ENCODE measurements around the gene MGAT4A. TPM values are rescaled to one million over a fixed set of nuclear protein-coding genes. Genes with fewer than 3 reads are reported as not detected.

Gene MGAT4A
- total and polyA plus RNA-seq, 9 of the 15 experiments (the other 6 are each of a cell fraction or from before 2014, with no cell fraction given), result 0.03 to 0.53 (median 0.18) TPM; not detected in 2

DNA sequence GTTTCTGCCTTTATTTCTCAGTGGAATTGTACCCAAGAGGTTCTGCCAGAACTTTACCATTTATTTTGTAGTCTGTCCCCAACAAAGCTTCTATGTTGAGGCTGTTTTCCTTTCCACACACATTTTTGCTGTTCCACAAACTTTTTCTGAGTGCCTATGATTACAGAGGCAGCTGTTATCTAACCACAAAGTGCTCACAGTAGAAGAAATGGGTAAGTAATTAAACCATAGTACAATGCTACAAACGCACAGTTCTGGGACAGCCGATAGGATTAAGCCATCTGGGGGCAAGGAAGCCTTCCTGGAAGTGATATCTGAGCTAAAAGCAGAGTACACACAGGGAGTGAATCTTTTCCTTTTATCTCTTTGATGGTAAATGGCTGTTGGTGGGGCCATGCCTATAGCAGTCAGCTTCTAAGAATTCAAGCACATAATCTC, 3.9 kb upstream of the MGAT4A start (continued):
- TF ChIP-seq, protein P1, sequence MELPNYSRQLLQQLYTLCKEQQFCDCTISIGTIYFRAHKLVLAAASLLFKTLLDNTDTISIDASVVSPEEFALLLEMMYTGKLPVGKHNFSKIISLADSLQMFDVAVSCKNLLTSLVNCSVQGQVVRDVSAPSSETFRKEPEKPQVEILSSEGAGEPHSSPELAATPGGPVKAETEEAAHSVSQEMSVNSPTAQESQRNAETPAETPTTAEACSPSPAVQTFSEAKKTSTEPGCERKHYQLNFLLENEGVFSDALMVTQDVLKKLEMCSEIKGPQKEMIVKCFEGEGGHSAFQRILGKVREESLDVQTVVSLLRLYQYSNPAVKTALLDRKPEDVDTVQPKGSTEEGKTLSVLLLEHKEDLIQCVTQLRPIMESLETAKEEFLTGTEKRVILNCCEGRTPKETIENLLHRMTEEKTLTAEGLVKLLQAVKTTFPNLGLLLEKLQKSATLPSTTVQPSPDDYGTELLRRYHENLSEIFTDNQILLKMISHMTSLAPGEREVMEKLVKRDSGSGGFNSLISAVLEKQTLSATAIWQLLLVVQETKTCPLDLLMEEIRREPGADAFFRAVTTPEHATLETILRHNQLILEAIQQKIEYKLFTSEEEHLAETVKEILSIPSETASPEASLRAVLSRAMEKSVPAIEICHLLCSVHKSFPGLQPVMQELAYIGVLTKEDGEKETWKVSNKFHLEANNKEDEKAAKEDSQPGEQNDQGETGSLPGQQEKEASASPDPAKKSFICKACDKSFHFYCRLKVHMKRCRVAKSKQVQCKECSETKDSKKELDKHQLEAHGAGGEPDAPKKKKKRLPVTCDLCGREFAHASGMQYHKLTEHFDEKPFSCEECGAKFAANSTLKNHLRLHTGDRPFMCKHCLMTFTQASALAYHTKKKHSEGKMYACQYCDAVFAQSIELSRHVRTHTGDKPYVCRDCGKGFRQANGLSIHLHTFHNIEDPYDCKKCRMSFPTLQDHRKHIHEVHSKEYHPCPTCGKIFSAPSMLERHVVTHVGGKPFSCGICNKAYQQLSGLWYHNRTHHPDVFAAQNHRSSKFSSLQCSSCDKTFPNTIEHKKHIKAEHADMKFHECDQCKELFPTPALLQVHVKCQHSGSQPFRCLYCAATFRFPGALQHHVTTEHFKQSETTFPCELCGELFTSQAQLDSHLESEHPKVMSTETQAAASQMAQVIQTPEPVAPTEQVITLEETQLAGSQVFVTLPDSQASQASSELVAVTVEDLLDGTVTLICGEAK (IDR thresholded peaks at IDR 0.05), result no peak
- TF ChIP-seq, protein P1 (CRISPR knock-in tag; IDR thresholded peaks at IDR 0.05), result no peak
- no peak for TF ChIP-seq ZNF212 (CRISPR knock-in tag; IDR thresholded peaks at IDR 0.05)
- TF ChIP-seq TEAD4 (IDR thresholded peaks at IDR 0.05; ENCODE audit: low read length), result peak; percentile 87
- no peak for TF ChIP-seq TEAD4 (CRISPR knock-in tag; IDR thresholded peaks at IDR 0.05; ENCODE audit: borderline replicate concordance)
- peak; percentile 44; the same call in 1 of the 2 replicates for TF ChIP-seq LEF1 (IDR thresholded peaks at IDR 0.05)
- TF ChIP-seq, protein P2, sequence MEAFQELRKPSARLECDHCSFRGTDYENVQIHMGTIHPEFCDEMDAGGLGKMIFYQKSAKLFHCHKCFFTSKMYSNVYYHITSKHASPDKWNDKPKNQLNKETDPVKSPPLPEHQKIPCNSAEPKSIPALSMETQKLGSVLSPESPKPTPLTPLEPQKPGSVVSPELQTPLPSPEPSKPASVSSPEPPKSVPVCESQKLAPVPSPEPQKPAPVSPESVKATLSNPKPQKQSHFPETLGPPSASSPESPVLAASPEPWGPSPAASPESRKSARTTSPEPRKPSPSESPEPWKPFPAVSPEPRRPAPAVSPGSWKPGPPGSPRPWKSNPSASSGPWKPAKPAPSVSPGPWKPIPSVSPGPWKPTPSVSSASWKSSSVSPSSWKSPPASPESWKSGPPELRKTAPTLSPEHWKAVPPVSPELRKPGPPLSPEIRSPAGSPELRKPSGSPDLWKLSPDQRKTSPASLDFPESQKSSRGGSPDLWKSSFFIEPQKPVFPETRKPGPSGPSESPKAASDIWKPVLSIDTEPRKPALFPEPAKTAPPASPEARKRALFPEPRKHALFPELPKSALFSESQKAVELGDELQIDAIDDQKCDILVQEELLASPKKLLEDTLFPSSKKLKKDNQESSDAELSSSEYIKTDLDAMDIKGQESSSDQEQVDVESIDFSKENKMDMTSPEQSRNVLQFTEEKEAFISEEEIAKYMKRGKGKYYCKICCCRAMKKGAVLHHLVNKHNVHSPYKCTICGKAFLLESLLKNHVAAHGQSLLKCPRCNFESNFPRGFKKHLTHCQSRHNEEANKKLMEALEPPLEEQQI (IDR thresholded peaks at IDR 0.05), result no peak
- peak; percentile 78 for TF ChIP-seq CXXC5 (CRISPR knock-in tag; IDR thresholded peaks at IDR 0.05)
- TF ChIP-seq CBX5 (IDR thresholded peaks at IDR 0.05; ENCODE audit: borderline replicate concordance, low read depth), result no peak
- no peak for TF ChIP-seq MAFF (IDR thresholded peaks at IDR 0.05; ENCODE audit: low read length)
- peak; percentile 65 for TF ChIP-seq NFIC (IDR thresholded peaks at IDR 0.05)
- TF ChIP-seq TAL1 (IDR thresholded peaks at IDR 0.05), result peak; percentile 87
- no peak for TF ChIP-seq ZNF184 (CRISPR knock-in tag; IDR thresholded peaks at IDR 0.05)
- peak; percentile 54 for TF ChIP-seq MTA2 (IDR thresholded peaks at IDR 0.05; ENCODE audit: low read depth)
- 0 out of 2 replicates have a peak, but pooled peaks have one; percentile 32 for TF ChIP-seq DMBX1 (CRISPR knock-in tag; IDR thresholded peaks at IDR 0.05; ENCODE audit: borderline replicate concordance)
- no peak for TF ChIP-seq SRSF1 (IDR thresholded peaks at IDR 0.05; ENCODE audit: low read depth, low read length)
- no peak for TF ChIP-seq HDAC6 (IDR thresholded peaks at IDR 0.05; ENCODE audit: low read depth, low read length)
- TF ChIP-seq ZNF584 (CRISPR knock-in tag; IDR thresholded peaks at IDR 0.05; ENCODE audit: low read depth), result no peak
- peak in 1 of 2 experiments; percentile 44; a peak in 1 of 4 replicates for TF ChIP-seq TRIM24 (IDR thresholded peaks at IDR 0.05)
- TF ChIP-seq HMGN3 (IDR thresholded peaks at IDR 0.05; ENCODE audit: borderline replicate concordance, extremely low read depth, insufficient read length, low read depth, low read length), result no peak

Data from K562 (cell line).